Astrocyte (in vitro differentiated cells and primary cell): Measurements from ENCODE around the gene ATG4C. TPM values are rescaled to one million over a fixed set of nuclear protein-coding genes. Genes with fewer than 3 reads are reported as not detected.
"Not testable (repeated sequence)": the region's sequence is repeated elsewhere in the genome, so short reads cannot be mapped to it uniquely, and the experiment has no call there.

Source experiments
- DNase-seq: peaks from one replicate; pipeline ENCODE4 v3.0.0-alpha.2; 2010; ENCODE audit warnings: low read depth
- FAIRE-seq: peaks from 2 replicates; lab custom pipeline; 2011; peaks lifted over from hg19 to GRCh38; lab: Jason Lieb, UNC
- H2AFZ ChIP-seq: 2 replicates; pipeline ENCODE4 v1.6.0; 2012; ENCODE audit warnings: low read depth, low read length, inconsistent platforms
- H3K27ac ChIP-seq: 2 replicates; pipeline ENCODE4 v1.5.1; 2011; ENCODE audit warnings: low read depth, low read length, inconsistent platforms
- H3K27me3 ChIP-seq: 2 replicates; pipeline ENCODE4 v1.6.0; 2011; ENCODE audit warnings: low read length, inconsistent platforms; ENCODE audit not compliant: insufficient read depth
- H3K36me3 ChIP-seq: 2 replicates; pipeline ENCODE4 v1.5.1; 2011; ENCODE audit warnings: low read length, inconsistent platforms; ENCODE audit not compliant: insufficient read depth
- H3K4me1 ChIP-seq: 2 replicates; pipeline ENCODE4 v1.5.1; 2011; ENCODE audit warnings: low read length, inconsistent platforms; ENCODE audit not compliant: insufficient read depth
- H3K4me2 ChIP-seq: 2 replicates; pipeline ENCODE4 v1.6.0; 2012; ENCODE audit warnings: low read length, inconsistent platforms
- H3K4me3 ChIP-seq: 2 replicates; pipeline ENCODE4 v1.5.1; 2011; ENCODE audit warnings: low read depth, mild to moderate bottlenecking, low read length, inconsistent platforms; ENCODE audit not compliant: insufficient read depth
- H3K79me2 ChIP-seq: 2 replicates; pipeline ENCODE4 v1.6.0; 2012; ENCODE audit warnings: mild to moderate bottlenecking, low read length, inconsistent platforms; ENCODE audit not compliant: insufficient read depth
- H3K9ac ChIP-seq: 2 replicates; pipeline ENCODE4 v1.6.0; 2012; ENCODE audit warnings: mild to moderate bottlenecking, low read length, inconsistent platforms
- H3K9me3 ChIP-seq: 2 replicates; pipeline ENCODE4 v1.5.1; 2012; ENCODE audit warnings: low read depth, mild to moderate bottlenecking, low read length, inconsistent platforms; ENCODE audit not compliant: insufficient read depth
- H4K20me1 ChIP-seq: 2 replicates; pipeline ENCODE4 v1.6.0; 2012; ENCODE audit warnings: low read length, inconsistent platforms; ENCODE audit not compliant: insufficient read depth
- H3K27ac Mint-ChIP-seq: one replicate; pipeline ENCODE4 v1.8.0; 2021; ENCODE audit warnings: mild to moderate bottlenecking, mixed read lengths; ENCODE audit not compliant: unreplicated experiment
- H3K27me3 Mint-ChIP-seq: one replicate; pipeline ENCODE4 v1.8.0; 2021; ENCODE audit warnings: low read depth, mixed read lengths; ENCODE audit not compliant: unreplicated experiment
- H3K36me3 Mint-ChIP-seq: one replicate; pipeline ENCODE4 v1.8.0; 2021; ENCODE audit warnings: low read depth, mixed read lengths; ENCODE audit not compliant: unreplicated experiment
- H3K4me1 Mint-ChIP-seq: one replicate; pipeline ENCODE4 v1.8.0; 2021; ENCODE audit warnings: low read depth, mixed read lengths; ENCODE audit not compliant: unreplicated experiment
- H3K4me3 Mint-ChIP-seq: one replicate; pipeline ENCODE4 v1.8.0; 2021; ENCODE audit warnings: mild to moderate bottlenecking, moderate library complexity, mixed read lengths; ENCODE audit not compliant: unreplicated experiment
- H3K9me3 Mint-ChIP-seq: one replicate; pipeline ENCODE4 v1.8.0; 2021; ENCODE audit warnings: mild to moderate bottlenecking, mixed read lengths; ENCODE audit not compliant: unreplicated experiment
- EZH2 ChIP-seq: IDR thresholded peaks from 2 replicates; pipeline ENCODE4 v1.6.1; 2012; ENCODE audit warnings: mild to moderate bottlenecking, low read length, inconsistent platforms; ENCODE audit not compliant: insufficient read depth
- total RNA-seq: library from RNA; stranded (reverse); gene quantifications from 2 replicates; pipeline ENCODE4 v1.2.1, GENCODE V29; 2021
- TF ChIP-seq, protein P1 (sequence below): IDR thresholded peaks from 2 replicates; pipeline ENCODE4 v1.5.1; 2011; ENCODE audit warnings: low read depth, mild to moderate bottlenecking, inconsistent platforms, low read length, moderate library complexity; ENCODE audit not compliant: insufficient read depth

The ATG4C gene
- total RNA-seq, 1 donor from 2014 or later = 7.0 TPM

DNA sequence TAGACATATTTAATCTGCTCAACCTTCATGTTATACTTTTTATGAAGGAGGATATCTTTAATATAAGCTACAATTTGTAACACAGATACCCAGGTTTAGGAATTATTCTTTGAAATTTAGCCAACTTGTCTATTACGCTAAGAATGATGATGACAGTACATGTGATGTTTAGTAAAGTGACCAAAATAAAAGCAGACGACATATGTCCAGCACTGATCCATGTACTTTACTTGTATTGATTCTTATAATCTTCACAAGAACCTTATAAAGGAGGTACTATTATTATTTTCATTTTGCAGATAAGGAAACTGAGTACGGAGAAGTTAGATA lies 37.2 kb upstream of the ATG4C start:
- H3K4me1 ChIP-seq = no peaks in the 10 kb centered on the region
- Mint-ChIP-seq H3K27ac (no peak overlapping the region), H3K4me1 (peaks cover 5% of the 10 kb centered on the region), H3K4me3 (no peak overlapping the region), H3K36me3 (peaks cover 2% of the 10 kb centered on the region), H3K9me3 (peaks cover 7% of the 10 kb centered on the region), H3K27me3 (no peaks in the 10 kb centered on the region)
- no peaks in the 10 kb centered on the region for H3K79me2 ChIP-seq
- no peak for FAIRE-seq
- no peaks in the 10 kb centered on the region for H3K27me3 ChIP-seq
- no peak overlapping the region for H3K4me3 ChIP-seq
- no peak overlapping the region for H3K4me2 ChIP-seq
- no peak for DNase-seq
- H3K9me3 ChIP-seq = no peaks in the 10 kb centered on the region
- H4K20me1 ChIP-seq = no peaks in the 10 kb centered on the region
- H3K36me3 ChIP-seq = no peaks in the 10 kb centered on the region
- TF ChIP-seq EZH2 = no peak
- TF ChIP-seq, protein P1, sequence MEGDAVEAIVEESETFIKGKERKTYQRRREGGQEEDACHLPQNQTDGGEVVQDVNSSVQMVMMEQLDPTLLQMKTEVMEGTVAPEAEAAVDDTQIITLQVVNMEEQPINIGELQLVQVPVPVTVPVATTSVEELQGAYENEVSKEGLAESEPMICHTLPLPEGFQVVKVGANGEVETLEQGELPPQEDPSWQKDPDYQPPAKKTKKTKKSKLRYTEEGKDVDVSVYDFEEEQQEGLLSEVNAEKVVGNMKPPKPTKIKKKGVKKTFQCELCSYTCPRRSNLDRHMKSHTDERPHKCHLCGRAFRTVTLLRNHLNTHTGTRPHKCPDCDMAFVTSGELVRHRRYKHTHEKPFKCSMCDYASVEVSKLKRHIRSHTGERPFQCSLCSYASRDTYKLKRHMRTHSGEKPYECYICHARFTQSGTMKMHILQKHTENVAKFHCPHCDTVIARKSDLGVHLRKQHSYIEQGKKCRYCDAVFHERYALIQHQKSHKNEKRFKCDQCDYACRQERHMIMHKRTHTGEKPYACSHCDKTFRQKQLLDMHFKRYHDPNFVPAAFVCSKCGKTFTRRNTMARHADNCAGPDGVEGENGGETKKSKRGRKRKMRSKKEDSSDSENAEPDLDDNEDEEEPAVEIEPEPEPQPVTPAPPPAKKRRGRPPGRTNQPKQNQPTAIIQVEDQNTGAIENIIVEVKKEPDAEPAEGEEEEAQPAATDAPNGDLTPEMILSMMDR = no peak
- no peak overlapping the region for H2AFZ ChIP-seq
- no peak overlapping the region for H3K27ac ChIP-seq
- H3K9ac ChIP-seq = no peak overlapping the region

DNA sequence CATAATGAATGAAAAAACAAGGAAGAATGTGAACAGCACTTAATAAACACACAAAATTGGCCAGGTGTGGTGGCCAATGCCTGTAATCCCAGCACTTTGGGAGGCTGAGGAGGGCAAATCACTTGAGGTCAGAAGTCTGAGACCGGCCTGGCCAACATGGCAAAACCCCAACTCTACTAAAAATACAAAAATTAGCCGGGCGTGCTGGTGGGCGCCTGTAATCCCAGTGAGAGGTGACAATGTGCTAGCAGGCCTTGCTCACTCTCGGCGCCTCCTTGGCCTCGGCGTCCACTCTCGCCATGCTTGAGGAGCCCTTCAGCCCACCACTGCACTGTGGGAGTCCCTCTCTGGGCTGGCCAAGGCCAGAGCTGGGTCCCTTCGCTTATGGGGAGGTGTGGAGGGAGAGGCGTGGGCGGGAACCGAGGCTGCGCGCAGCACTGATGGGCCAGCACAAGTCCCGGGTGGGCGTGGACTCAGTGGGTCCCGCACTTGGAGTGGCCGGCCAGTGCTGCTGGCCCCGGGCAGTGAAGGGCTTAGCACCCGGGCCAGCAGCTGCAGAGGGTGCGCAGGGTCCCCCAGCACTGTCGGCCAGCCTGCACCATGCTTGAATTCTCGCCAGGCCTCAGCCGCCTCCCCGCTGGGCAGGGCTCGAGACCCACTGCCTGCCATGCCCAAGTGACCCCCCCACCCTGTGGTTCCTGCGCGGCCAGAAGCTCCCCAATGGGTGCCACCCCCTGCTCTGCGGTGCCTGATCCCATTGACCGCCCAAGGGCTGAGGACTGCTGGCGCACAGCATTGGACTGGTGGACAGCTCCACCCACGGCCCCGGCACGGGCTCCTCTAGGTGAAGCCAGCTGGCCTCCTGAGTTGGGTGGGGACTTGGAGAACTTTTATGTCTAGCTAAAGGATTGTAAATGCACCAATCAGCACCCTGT lies 30.6 kb upstream of the ATG4C start:
- Histone ChIP-seq H2AFZ (no peak overlapping the region), H3K27me3 (no peaks in the 10 kb centered on the region), H3K4me3 (no peak overlapping the region), H3K79me2 (no peaks in the 10 kb centered on the region), H4K20me1 (no peaks in the 10 kb centered on the region), H3K27ac (no peak overlapping the region), H3K36me3 (no peaks in the 10 kb centered on the region), H3K4me1 (no peaks in the 10 kb centered on the region), H3K4me2 (no peak overlapping the region), H3K9ac (no peak overlapping the region), H3K9me3 (no peaks in the 10 kb centered on the region)
- TF ChIP-seq EZH2 = no peak
- TF ChIP-seq, protein P1 = no peak
- Mint-ChIP-seq H3K36me3 (peaks cover 7% of the 10 kb centered on the region), H3K4me3 (no peak overlapping the region), H3K4me1 (peaks cover 5% of the 10 kb centered on the region), H3K9me3 (peaks cover 6% of the 10 kb centered on the region), H3K27me3 (peaks cover 8% of the 10 kb centered on the region), H3K27ac (no peak overlapping the region)
- DNase-seq = no peak
- FAIRE-seq = no peak

DNA sequence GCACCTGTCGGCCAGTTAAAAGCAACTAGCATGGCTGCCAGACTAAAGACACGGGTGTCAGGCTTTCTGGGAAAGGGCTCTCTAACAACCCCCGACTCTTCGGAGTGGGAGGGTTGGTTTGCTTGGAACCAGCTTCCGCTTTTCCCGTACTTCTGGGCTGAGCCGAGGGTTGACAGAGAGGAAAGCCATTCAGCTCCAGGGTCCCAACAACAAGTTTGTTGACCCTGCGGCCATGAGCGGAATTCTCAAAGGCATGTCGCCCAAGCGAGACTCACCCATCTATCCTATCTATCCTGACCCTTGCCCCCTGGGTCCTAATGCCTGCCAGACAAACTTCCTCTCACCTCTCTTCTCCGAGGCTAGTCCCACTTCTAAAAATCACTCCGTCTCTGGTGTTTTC lies 29.0 kb upstream of the ATG4C start:
- not testable (repeated sequence) for H4K20me1 ChIP-seq, H3K9me3 ChIP-seq, H3K4me1 ChIP-seq, H3K27me3 ChIP-seq, H2AFZ ChIP-seq, DNase-seq, FAIRE-seq, H3K9ac ChIP-seq, H3K4me1 Mint-ChIP-seq, H3K4me3 ChIP-seq, H3K36me3 ChIP-seq, H3K9me3 Mint-ChIP-seq, H3K4me2 ChIP-seq, H3K79me2 ChIP-seq, H3K4me3 Mint-ChIP-seq, H3K27me3 Mint-ChIP-seq, H3K36me3 Mint-ChIP-seq, H3K27ac Mint-ChIP-seq, H3K27ac ChIP-seq

DNA sequence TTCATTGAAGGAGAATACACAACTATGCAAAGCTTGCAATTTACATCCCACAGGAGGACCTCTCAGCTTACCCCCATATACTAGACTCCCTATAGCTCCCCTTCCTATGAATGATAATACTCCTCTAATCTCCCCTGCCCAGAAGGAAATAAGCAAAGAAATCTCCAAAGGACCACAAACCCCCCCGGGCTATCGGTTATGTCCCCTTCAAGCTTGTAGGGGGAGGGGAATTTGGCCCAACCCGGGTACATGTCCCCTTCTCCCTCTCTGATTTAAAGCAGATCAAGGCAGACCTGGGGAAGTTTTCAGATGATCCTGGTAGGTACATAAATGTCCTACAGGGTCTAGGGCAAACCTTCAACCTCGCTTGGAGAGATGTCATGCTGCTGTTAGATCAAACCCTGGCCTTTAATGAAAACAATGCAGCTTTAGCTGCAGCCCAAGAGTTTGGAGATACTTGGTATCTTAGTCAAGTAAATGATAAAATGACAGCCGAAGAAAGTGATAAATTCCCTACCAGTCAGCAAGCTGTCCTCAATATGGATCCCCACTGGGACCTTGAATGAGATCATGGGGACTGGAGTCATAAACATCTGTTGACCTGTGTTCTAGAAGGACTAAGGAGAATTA lies 27.6 kb upstream of the ATG4C start:
- H3K4me3 ChIP-seq, H3K27me3 ChIP-seq, H3K9me3 ChIP-seq, H3K36me3 Mint-ChIP-seq, H3K4me1 Mint-ChIP-seq, H3K9ac ChIP-seq, DNase-seq, H3K36me3 ChIP-seq, H4K20me1 ChIP-seq, H2AFZ ChIP-seq, H3K4me3 Mint-ChIP-seq, H3K27me3 Mint-ChIP-seq, H3K79me2 ChIP-seq, H3K4me2 ChIP-seq, FAIRE-seq, H3K4me1 ChIP-seq, H3K27ac ChIP-seq, H3K27ac Mint-ChIP-seq: not testable (repeated sequence)
- peaks cover 12% of the 10 kb centered on the region for H3K9me3 Mint-ChIP-seq
